HG03565 (cell line): ENCODE results near the gene AKNAD1.

ENCODE experiments used
- ATAC-seq: cut with Tn5 transposase; IDR thresholded peaks from one replicate; pipeline ENCODE4 v1.9.1; 2021; ENCODE audit warnings: mild to moderate bottlenecking, moderate library complexity; ENCODE audit not compliant: unreplicated experiment

Gene AKNAD1

DNA sequence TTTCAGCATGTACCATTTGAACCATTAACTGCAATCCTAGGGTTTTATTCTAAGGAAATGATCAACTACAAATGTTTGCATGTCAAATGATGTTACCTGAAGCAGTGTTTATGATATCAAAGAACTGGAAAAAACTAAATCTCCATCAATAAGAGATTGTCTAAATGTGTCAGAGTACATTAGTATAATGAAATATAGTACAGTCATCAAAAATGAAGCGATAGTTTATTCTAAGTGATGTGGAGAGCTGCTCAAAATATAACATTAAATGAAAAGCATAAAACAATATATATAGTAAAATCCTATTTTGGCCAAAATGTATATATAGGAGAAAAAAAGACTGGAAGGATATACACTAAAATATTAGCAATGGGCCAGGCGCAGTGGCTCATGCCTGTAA lies 24.0 kb downstream of the AKNAD1 start:
- no peak for ATAC-seq

DNA sequence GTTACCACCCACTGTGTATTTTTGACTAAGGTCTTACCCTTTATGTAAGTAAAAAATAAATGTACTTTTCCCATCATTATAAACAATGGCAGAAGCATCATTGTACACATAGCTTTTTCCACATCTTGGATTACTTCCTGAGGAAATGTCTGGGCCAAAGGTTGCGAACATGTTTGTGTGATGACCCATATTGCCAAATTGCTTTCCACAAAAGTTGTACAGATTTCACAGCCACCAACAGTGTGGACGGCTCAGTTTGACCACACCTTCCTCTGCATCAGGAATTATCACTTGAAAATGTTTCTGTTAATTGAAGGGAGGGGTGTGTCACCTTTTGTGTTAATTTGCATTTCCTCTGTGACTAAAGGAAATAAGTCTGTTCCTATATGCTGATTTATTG lies 25.7 kb downstream of the AKNAD1 start:
- no peak for ATAC-seq

DNA sequence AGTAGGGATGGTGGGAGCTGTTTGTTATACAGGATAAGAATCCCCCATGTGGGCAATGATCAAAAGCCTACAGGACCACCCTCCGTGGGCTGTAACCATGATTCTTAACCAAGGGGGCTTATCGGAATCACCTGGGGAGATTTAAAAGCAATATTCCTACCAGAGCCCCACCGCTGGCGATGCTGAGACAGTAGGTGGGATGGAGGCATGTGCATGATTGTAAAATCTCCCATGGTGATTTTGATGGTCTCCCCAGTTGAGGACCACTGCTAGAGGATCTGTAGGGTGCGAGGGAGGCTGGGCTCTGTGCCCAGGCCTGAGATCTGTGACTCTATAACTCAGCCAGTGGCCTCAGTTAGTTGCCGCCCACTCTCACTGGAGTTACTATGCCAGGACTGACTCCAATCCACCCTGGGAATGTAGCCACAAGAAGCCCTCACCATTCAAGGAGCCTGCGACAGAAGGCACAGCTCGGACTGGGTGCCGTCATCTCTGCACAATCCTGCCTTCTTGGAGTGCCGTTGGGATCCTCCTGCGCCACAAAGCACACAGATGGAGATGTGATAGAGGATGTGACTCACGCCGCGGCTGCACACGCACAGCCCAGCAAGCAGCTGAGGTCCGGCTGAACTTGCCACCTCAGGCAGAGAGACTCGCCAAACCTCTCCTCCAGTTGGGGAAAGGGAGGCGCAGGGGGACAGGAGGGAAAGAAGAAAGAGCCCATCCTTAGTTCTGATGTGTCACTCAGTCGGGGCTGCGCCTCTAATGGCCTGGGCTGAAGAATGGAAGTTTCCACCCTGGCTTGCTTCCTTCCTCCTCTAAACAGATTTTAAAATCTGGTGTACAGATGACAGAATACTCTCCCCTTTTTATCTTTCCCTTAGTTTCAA lies 26.5 kb downstream of the AKNAD1 start:
- no peak for ATAC-seq

- ATAC-seq = no peak
Measured at GRCh38 chr1:108829498-108829916, 27.4 kb downstream of the AKNAD1 start.

DNA sequence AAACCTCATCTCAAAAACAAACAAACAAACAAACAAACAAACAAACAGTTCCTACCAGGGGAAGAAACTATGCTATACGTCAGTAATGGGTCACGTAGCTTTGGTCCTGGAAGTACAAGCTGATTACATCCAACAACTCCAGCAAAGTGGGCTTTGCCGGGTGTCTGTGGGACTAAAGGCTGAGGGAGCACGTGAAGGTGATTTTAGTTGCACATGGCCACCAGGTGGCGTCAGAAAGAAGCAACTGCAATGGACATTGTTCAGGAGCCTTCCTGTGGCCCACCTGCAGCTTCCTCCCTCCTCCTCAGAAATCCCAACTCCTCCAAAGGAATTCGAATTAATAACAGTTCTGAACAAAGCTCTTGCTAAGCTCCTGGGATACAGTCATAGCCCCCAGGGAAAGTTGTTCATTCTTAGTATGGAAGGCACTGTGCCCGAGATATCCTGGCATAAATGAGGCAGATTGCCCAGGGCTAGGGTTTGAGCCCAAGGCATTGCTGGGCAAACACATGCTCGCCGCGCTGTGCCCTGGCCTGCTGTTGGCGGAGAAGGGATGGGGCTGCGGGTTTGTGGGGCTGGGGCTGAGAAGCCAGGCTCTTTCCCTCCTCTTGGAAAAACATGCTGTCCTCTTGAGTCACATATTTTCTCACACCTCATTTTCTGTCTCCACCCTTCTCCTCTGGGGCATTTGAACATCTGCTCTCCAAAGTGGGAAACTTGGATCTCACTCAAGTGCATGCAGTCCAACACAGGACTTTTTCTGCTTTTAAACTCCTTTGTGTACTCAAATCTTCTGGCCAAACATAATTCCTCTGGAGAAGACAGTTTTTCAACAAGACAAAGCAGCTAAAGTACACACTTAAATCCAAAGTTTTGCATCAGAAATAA lies 28.6 kb downstream of the AKNAD1 start:
- no peak for ATAC-seq

DNA sequence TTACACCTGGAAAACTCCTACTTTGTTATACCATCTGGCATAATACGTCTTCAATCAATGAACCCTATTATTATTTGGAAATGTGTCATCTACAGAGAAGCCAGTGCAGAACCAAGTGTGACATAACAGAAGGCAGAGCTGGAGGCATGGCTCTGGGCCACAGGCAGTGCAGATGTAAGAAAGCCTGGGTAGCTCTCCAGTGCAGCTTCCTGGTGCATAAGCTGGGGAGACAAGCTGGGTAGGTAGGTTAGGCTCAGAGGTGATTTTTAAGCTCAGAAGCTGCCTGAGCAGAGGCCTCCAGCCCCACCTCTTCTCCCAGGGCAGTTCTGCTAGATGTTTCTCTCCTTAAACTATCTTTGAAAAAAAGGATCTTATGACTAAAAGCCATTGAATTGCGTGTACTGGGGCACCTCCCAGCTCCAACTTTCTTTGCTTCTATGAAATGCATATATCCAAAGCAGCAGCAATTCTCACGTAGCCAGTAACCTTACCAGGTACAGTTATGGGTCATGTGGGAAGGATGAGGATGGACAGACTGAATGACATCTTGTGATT lies 30.7 kb downstream of the AKNAD1 start:
- no peak for ATAC-seq

DNA sequence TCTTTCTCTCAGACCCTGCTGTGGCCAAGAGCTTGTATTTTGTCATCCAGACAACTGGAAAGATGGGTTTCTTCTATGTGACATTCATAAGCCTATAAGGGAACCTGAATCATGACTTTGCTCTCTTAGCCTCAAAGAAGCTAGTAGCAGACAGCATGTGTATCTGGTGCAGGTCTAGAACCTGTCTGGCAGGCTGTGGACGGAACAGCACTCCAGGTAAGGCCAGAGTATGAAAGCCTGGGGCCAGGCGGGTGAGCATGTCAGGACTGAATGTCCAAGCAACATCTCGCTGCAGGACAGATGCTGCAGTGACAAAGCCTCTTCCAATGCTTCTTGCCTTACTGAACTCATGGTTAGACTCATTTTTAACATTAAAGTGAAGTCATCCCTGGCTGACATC lies 32.8 kb downstream of the AKNAD1 start:
- ATAC-seq = no peak

GRCh38 chr1:108823632-108824031 lies 33.3 kb downstream of the AKNAD1 start:
- no peak for ATAC-seq

DNA sequence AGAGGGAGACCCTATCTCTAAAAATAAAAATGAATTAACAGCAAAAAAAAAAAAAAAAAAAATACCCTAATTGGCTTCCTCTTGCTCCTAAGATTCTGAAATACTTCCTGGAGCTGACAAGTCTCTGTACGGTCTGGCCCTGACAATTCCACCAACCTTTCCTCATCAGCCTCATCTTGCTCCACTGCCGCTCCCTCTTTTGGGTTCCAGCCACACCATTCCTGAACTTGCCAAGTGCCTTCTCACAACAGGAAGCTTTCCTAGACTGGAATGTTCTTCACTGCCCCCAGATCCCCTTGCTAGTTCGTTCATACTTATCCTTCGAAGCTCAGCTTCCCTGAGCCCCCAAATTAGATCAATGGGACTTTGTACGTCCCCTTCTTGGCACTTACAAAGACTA lies 37.0 kb downstream of the AKNAD1 start:
- no peak for ATAC-seq

- ATAC-seq = no peak
Measured at GRCh38 chr1:108817811-108818210, 39.1 kb downstream of the AKNAD1 start.

- no peak for ATAC-seq
Measured at GRCh38 chr1:108817016-108817415, 39.9 kb downstream of the AKNAD1 start.

- no peak for ATAC-seq
Measured at GRCh38 chr1:108816049-108816893, 40.6 kb downstream of the AKNAD1 start.

DNA sequence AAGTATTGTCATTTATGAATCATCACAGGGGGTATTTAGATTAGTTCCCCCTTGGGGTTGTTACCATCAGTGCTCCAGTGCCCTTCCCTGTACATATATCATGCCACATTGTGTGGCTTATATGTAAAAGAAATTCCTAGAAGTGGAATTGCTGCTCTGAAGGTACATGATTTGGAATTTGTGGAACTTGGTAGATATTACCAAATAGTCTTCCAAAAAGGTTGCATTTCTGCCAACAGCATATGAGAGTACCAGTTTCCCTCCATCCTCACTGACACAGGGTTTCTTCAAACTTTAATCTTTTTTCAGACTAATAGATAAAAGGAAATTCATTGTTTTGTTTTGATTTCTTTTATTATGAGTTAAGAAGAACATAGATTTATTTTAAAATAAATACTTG lies 41.3 kb downstream of the AKNAD1 start:
- ATAC-seq = no peak

- ATAC-seq = no peak
Measured at GRCh38 chr1:108814343-108815125, 42.4 kb downstream of the AKNAD1 start.

DNA sequence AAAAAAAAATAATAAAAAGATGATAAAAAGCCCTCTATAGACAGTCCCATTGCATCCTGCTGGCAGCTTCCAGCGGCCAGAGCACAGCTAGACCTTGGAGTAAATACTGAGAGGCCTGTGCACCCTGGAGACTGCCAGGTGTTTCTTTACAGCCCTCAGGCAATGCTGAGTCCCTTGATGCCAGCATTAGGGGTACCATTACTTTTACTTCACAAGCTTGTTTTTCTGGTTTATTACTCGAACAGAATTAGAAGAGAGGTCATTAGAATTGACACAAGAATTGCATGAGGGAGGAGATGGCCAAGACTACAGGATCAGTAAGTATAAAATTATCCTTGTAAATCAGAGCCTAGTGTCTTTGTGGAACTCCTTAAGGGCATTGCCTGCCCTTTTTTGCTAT lies 43.6 kb downstream of the AKNAD1 start:
- ATAC-seq = no peak

DNA sequence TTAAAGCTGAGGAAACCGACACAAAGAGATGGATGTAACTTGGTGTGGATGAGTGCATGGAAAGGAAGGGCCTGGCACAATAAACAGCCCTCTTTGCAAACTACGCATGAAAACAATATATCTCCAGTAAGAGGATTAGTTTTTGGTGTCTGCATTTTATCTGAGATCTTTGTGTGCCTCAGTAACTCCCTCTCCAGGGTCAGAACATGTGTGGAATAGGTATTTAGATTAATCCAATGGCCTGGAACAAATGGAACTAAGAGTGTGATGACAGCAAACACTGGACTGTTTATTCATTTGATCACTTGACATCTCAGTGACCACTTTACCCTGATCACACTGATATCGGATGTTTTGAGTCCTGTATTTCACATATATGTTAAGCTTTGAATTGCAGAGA lies 45.3 kb downstream of the AKNAD1 start:
- no peak for ATAC-seq

DNA sequence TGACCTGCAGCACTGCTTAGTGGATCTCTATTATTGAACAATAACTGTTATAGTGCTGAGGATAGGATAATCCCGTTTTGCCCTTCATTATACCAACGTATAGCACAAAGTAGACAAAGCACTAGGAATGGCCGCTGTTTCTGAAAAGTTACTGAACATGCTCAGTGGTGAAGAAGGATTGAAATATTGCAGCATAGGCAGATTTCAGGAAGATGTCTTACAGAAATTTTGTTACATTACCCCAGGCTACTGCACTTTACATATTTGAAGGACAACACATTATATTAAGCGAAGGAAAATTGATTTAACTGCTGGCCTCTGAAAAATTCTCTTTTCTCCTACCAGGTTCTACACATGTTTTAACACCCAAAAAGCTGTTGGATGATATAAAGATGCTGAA lies 48.5 kb downstream of the AKNAD1 start:
- ATAC-seq = no peak

DNA sequence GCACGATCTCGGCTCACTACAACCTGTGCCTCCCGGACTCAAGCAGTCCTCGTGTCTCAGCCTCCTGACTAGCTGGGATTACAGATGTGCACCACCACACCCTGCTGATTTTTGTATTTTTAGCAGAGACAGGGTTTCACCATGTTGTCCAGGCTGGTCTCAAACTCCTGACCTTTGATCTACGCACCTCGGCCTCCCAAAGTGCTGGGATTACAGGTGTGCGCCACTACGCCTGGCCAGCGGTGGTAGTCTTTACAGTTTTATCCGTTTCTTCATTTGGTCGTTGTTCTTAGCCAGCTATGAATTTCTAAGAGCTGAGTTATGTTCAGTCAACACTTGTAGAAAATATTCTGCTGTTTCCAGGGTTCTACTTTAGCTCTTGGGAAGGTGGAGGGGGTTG lies 53.3 kb downstream of the AKNAD1 start:
- no peak for ATAC-seq

DNA sequence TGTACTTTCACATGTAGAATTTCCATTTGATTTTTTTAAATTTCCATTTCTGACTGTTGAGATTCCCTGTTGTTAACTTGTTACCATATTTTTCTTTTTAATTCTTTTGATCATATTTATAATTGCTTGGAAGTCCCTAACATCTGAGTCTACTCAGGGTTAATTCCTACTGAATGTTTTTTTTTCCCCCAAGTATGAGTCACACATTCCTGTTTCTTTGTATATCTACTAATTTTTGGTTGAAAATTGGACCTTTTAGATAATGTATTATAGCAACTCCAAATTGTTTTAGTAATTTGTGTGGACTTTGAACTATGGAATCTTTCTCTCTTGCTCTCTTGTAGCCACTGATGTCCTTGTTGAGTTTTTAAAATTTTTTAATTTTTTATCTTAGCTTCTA lies 55.8 kb downstream of the AKNAD1 start:
- ATAC-seq = no peak

GRCh38 chr1:108799001-108799400 lies 57.9 kb downstream of the AKNAD1 start:
- no peak for ATAC-seq
